ENCODE results near the gene TGFBR3L.
"Not testable (repeated sequence)": the region's sequence is repeated elsewhere in the genome, so short reads cannot be mapped to it uniquely, and the experiment has no call there.

Gene TGFBR3L

DNA sequence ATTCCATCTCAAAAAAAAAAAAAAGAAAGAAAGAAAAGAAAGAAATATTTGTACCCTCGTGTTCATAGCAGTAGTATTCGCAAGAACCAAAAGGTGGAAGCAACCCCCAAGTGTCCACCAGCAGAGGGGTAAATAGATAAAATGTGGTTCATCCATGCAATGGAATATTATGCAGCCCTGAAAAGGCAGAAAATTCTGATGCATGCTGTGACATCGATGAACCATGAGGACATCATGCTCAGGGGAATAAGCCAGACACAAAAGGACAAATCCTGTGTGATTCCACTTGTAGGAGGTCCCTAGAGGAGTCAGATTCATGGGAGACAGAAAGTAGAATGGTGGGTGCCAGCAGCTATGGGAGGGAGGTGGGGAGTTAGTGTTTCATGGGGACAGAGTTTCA lies 32.7 kb upstream of the TGFBR3L start:
- DNase-seq = no peak

DNA sequence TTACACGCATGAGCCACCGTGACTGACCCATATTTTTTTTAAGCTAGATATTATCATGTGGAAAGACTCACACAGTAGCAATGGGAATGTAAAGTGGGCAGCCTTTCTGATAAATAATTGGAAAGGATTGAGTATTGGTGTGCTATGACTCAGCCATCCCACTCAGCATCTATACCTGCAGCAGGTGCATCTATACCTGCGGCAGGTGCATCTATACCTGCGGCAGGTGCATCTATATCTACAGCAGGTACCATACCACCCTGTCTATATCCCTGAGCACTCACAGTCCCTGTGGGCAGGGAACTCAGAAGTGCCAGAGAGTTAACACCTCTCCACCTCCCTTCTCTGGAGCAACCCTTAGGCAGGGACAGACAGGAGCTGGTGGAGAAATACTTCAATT lies 31.5 kb upstream of the TGFBR3L start:
- no peak for DNase-seq

DNA sequence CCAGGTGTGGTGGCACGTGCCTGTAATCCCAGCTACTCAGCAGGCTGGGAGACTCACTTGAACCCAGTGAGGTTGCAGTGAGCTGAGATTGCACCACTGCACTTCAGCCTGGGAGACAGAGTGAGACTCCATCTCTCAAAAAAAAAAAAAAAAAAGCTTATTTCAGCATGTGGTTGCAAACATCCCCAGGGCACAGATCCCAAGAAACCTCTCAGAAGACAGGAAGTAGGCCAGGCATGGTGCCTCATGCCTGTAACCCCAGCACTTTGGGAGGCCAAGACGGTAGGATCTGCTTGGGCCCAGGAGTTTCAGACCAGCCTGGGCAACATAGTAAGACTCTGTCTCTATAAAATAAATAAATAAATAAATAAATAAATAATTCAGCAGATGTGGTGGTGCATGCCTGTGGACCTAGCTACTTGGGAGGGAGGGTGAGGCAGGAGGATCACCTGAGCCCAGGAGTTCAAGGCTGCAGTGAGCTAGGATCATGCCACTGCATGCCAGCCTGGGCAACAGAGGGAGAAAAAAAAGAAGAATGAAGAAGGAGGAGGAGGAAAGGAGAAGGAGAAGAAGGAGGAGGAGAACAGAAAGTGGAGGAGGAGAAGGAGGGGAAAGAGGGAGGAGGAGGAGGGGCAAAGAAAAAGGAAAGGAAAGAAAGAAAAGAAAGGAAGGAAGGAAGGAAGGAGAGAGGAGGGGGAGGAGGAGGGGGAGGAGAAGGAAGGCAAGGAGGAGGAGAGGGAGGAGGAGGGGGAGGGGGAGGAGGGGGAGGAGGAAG lies 30.6 kb upstream of the TGFBR3L start:
- no peak for DNase-seq

DNA sequence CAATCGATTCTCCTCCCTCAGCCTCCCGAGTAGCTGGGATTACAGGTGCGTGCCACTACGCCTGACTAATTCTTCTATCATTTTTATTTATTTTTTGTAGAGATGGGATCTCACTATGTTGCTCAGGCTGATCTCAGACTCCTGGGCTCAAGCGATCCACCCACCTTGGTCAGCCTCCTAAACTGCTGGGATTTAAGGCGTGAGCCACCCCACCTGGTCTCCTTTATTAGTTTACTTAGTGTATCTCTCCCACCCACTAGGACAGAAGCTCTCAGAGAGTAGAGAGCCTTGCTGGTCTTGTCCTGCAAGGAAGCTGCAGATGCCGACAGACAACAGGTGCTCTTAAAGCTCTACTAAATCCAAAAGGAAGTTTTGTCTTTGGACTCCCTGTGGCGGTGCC lies 28.8 kb upstream of the TGFBR3L start:
- no peak for DNase-seq

DNA sequence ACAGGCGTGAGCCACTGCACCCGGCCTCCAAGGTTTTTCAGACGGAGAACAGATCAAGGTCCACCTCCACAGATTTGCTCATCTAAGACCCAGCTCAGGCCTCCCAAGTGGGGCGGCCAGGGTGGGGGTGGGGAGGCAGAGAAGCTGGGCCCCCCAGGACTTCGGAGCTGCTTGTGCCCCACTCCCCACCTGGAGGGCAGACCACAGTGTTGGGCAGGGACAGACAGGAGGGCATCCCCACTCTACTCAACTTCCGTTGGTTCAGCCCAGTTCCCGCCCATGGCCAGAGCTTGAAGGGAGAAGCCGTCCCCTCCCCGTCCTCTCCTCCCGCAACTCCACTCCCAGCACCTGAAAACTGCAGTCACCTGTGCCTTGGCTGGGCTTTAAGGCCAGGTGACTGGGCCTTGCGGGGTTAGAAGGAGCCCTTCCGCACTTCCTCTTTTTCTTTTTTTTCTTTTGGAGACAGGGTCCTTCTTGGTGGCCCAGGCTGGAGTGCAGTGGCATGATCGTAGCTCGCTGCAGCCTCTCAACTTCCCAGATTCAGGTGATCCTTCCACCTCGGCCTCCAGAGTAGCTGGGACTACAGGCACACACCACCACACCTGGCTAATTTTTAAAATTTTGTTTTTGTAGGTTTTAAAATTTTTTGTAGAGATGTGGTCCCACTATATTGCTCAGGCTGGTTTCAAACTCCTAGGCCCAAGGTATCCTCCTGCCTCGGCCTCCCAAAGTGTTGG lies 27.1 kb upstream of the TGFBR3L start:
- DNase-seq = no peak

DNA sequence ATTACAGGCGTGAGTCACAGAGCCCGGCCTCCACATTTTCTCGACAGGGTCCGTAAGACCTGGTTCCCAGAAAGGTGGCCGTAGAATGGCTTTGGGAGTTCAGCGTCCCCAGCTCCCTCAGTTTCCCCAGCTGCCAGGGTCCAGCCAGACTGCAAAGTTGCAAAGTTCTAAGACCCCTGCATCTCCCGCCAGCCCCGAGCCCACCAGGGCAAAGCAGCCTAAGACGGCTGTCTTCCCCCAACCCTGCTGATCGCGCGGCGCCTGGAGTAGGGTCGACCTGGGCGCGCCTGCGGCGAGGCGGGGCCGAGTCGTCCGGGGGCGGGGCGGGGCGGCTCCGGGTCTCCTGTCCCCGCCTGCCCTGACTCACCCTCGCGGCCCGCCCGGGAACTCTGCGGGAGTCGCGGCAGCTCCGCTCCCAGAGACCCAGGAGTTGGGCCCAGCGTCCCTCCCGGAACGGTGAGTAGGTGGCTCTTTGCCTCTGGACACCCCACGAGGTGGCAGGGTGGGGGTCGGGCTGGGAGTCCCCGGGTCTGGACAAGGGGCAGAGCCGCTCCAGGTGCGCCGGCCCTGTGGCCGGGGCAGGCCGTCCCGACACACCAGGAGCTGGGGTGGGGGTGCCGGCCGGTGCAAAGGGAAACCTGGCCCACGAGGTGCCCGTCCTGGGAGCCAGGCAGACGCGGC lies 26.3 kb upstream of the TGFBR3L start, which contains the start of gene LRRC8E:
TSS of gene LRRC8E (plus strand) at position 366 of the 681 bp plus-strand sequence. CDS start 7,094 bp downstream, outside the sequence.
- no peak for DNase-seq

DNA sequence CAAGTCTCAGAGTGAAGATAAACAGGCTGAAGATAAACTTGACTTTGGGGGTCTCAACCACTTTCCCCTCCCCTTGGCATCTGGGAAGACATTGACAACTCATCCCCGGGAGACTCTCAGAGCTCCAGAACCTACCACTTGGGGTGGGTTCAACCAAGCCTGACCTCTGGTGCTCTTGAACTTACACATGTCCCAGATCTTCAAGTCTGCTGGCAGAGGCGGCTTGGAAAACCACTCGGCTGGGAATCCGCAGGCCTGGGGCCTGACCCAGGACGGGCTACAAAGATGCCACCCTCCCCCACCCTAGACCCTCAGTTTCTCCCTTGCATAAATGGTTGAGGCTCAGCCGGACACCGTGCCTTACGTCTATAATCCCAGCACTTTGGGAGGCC lies 25.8 kb upstream of the TGFBR3L start:
- DNase-seq = no peak

DNA sequence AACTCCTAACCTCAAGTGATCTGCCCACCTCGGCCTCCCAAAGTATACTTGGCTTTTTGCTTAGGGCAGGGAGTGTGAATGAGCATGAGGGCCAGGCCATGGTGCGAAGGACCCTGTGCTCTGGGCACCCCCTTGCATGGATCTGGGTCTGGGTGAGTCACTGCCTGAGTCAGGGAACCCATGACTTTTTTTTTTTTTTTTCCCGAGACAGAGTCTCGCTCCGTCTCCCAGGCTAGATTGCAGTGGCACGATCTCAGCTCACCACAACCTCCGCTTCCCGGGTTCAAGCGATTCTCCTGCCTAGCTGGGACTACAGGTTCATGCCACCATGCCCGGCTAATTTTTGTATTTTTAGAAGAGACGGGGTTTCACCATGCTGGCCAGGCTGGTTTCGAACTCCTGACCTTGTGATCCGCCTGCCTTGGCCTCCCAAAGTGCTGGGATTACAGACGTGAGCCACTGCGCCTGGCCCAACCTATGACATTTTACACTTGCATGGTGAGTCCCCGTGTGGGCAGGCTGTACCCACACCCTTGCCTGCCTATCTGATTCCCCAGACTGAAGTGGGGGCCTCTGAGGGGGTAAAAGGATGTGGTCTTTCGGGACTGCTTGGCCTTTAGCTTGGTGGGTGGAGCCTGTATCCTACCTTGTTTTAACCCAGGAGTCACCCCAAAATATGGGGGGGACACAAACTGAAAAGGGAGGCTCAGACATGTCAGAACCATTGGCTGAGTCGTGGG lies 21.1 kb upstream of the TGFBR3L start:
- not testable (repeated sequence) for DNase-seq

DNA sequence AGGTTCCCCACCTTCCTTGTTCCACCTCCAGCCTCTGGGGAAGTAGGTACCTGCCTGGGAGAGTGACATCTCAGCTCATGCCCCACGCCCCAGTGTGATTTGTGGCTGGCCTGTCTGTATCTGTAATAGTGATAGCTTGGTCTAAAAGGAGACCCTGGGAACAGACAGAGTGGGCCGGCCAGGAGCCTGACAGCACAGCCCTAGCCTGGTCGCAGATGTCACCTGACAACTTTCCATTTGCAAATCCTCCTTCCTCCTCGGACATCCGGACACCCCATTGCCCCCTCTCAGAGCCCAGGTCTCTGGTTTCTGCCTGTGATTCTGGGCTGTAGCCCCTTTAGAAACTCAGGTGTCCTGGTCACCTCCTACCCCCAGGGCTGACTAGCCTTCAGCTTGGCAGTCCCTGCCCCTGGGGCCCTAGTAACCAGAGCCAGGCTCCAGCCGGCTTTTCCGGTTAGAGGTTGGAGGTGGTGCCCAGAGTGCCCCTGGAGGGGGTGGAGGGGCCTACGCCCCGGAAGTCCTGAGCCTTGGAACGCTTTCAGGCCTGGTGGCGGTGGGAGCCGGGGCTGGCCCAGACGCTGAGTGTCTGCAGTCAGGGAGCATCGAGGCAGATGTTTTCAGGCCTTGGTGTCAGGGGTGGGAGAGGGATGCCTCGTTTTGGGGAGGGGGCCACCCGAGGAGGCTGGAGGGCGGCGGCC lies 19.9 kb upstream of the TGFBR3L start:
- no peak for DNase-seq

DNA sequence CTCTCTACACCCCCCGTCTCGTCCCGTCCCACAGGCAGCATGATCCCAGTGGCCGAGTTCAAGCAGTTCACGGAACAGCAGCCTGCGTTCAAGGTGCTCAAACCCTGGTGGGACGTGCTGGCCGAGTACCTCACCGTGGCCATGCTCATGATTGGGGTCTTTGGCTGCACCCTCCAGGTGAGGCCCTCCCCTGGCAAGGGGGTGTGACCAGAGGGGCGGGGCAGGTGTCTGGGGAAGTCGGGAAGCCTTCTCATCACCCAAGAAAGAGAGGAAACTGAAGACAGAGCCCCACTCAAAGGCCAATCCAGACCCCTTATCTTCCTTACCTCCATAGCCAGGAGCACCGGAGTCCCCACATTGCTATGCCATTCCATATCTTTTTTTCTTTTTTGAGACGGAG lies 19.1 kb upstream of the TGFBR3L start:
- DNase-seq = no peak

DNA sequence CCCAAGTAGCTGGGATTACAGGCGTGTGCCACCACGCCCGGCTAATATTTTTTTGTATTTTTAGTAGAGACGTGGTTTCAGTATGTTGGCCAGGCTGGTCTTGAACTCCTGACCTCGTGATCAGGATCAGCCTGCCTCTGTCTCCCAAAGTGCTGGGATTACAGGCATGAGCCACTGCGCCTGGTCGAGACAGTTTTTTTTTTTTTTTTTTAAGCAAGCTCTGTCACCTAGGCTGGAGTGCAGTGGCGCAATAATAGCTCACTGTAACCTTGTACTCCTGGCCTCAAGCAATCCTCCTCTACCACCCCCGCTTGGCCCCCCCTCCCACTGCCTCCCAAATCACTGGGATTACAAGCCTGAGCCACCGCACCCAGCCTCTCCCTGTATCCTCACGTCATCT lies 17.3 kb upstream of the TGFBR3L start:
- DNase-seq = no peak

DNA sequence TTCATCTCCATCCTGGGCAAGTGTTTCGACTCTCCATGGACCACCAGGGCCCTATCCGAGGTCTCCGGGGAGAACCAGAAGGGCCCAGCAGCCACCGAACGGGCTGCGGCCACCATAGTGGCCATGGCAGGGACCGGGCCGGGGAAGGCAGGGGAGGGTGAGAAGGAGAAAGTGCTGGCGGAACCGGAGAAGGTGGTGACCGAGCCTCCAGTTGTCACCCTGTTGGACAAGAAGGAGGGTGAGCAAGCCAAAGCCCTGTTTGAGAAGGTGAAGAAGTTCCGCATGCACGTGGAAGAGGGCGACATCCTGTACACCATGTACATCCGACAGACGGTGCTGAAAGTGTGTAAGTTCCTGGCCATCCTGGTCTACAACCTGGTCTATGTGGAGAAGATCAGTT lies 15.7 kb upstream of the TGFBR3L start:
- DNase-seq = no peak

DNA sequence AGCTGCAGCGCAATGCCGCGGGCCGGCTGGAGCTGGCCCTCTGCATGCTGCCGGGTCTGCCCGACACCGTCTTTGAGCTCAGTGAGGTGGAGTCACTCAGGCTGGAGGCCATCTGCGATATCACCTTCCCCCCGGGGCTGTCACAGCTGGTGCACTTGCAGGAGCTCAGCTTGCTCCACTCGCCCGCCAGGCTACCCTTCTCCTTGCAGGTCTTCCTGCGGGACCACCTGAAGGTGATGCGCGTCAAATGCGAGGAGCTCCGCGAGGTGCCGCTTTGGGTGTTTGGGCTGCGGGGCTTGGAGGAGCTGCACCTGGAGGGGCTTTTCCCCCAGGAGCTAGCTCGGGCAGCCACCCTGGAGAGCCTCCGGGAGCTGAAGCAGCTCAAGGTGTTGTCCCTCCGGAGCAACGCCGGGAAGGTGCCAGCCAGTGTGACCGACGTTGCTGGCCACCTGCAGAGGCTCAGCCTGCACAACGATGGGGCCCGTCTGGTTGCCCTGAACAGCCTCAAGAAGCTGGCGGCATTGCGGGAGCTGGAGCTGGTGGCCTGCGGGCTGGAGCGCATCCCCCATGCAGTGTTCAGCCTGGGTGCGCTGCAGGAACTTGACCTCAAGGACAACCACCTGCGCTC lies 14.8 kb upstream of the TGFBR3L start:
- DNase-seq = no peak

DNA sequence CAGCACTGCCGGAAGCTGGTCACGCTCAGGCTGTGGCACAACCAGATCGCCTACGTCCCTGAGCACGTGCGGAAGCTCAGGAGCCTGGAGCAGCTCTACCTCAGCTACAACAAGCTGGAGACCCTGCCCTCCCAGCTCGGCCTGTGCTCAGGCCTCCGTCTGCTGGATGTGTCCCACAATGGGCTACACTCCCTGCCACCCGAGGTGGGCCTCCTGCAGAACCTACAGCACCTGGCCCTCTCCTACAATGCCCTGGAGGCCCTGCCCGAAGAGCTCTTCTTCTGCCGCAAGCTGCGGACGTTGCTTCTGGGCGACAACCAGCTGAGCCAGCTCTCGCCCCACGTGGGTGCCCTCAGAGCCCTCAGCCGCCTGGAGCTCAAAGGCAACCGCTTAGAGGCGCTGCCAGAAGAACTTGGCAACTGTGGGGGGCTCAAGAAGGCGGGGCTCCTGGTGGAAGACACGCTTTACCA lies 14.2 kb upstream of the TGFBR3L start:
- no peak for DNase-seq

DNA sequence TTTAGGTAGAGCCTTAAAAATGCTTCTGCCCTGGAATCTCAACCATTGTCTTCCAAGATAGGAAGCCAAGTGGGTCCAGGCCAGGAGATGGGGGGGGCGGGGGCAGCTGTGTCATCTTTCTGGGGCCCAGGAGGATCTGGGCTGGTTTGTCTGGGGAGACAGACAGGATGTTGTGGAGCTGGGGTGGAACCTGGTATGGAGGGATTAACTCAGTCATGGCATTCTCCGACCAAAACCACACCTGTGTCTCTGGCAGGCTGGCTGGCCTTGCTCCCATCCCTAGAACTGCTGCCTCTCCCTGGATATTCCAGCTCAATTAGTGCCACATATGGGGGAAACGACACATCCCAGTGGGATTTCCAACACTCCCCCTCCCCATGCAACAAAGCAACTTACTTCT lies 13.7 kb upstream of the TGFBR3L start:
- DNase-seq = no peak

DNA sequence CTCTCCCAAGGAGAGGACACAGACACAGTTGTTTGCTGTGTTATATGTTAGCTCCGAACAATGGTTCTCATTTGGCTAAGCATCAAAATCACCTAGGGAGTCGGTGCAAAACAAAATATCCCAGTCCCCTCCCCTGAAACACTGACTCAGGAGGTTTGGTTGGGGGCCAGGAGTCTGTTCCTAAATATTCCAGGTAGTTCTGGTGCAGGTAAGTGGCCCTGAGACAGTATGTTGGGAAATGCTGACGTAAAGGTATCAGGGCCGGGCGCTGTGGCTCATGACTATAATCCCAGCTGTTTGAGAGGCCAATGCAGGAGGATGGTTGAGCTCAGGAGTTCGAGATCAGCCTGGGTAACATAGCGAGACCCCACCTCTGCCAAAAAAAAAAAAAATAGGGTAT lies 13.3 kb upstream of the TGFBR3L start:
- DNase-seq = no peak

DNA sequence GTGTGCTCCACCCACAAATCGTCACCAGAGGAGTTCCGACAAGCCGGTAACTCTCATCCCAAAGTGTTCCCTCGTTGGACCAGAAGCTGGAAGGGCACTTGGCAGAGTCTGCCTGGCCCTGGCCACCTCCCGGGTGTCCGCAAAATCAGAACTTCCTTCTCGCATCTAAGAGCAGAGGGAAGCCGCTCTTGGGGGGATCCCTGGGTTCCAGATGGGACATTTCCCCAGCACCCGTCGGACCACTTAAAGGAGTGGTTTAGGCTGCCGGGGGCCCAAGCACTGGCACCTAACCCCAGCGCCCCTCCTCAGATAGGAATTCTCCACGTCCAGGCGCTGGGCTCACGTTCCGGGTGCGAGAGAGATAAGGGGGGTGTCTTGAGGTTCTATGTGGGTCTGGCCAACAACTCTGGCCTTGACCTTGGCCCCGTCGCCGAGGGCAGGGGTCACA lies 11.8 kb upstream of the TGFBR3L start:
- DNase-seq = no peak

DNA sequence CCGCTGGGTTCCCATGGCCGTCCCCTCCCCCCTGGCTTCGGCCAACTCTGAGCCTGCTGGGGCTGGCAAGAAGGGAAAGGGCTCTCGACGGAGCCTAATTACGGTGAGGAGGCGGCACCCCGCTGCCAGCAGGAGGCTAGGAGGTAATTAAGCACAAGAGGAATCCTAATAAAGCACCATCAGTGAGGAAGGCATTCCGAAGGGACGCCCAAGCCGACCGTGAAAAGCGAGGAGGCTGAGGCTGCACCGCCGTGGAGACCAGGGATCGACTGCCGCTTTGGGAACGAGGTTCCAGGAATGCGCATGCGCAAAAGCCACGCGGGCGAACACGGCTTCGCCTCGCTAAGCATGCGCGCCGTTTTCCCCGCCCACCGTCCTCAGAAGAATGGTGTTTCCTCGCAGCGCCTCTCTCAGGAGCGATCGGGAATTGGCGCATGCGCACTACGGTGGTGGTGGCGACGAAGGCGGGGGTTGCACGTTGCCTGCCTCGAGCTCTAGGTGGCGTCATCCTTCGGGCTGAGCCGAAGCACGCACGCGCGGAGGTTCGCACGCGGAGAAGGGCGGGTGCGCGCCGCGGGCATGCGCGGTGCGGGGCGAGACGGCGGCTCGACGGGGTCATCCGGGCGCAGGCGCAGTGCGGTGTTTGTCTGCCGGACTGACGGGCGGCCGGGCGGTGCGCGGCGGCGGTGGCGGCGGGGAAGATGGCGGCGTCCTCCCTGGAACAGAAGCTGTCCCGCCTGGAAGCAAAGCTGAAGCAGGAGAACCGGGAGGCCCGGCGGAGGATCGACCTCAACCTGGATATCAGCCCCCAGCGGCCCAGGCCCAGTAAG lies 11.2 kb upstream of the TGFBR3L start, which contains the start of gene MAP2K7:
TSS of gene MAP2K7 (plus strand) at position 634 of the 830 bp plus-strand sequence. CDS start at position 702, 68 bp downstream.
- peak; percentile 100 for DNase-seq

DNA sequence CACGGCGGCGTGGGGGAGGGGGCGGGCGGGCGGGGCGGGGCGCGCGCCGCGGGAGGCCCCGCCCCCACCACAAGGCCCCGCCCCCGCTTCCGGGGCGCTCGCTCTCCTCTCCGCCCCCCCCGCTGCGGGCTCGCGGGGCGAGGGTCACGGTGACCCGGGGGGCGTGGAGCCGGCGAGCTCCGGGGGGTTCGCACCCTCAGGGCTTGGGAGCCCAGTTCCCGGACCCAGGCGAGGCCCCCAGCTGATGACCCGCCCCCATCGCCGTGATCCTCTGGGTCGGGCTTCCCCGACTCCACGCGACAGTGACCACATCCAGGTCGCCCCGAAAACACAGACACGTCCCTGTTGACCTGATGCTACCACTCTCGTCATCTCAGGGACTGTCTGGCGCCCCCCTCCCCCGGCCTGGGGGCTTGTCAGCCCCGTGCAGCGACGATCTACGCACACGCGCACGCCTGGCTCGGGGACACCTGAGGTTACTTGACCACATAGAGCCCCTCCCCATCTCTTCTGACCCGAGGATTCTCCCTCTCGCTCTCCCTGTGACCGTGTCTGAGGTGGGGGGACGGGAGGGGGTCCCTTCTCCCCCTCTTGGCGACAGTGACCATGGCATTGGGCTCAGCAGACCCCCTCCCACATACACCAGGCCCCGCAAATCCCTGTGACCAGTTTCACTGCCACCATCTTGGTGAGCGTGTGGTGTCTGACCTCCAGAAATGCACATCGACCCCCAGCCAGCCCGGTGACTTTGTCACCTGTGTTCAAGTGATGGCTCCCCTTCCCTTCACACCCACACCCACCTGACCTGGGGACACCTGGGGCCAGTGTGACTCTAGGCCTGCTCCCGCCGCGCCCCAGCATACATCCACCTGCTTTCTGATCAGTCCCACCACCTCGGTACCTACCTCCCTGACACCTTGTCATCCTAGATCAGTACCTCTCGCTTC lies 10.3 kb upstream of the TGFBR3L start:
- DNase-seq = peak; percentile 45
